SK-N-SH (cell line): ENCODE data around the gene CDK5R2. TPM values are rescaled to one million over a fixed set of nuclear protein-coding genes. Genes with fewer than 3 reads are reported as not detected.

Source experiments
- CTCF ChIA-PET: fragments of 300-600, 350-600 bp; formaldehyde crosslinking; extraction: SDS; loops from one replicate; lab custom pipeline; 2021; lab: Yijun Ruan, JAX
- POLR2A ChIA-PET: fragments of 350-600 bp; sonication (Branson Sonifier 250); formaldehyde crosslinking; extraction: SDS; loops from one replicate; lab custom pipeline; 2020; ENCODE audit warnings: antibody characterized with exemption, inconsistent platforms; lab: Yijun Ruan, JAX
- DNase-seq: peaks from one replicate; pipeline ENCODE4 v3.0.0; 2012
- H2AFZ ChIP-seq: fragments of 200-600 bp; sonication (generic); 2 replicates; pipeline ENCODE4 v1.8.1; 2016; ENCODE audit warnings: antibody characterized with exemption, mild to moderate bottlenecking, low read depth
- H3F3A ChIP-seq: fragments of 200-600 bp; sonication (generic); replicated peaks from 2 replicates; pipeline ENCODE3; 2016; ENCODE audit warnings: antibody characterized with exemption, mild to moderate bottlenecking; ENCODE audit not compliant: insufficient read depth
- H3K27ac ChIP-seq, 2 experiments: fragments of 200-500 bp in 1 of 2; fragments of 200-600 bp in 1 of 2; sonication (Bioruptor generic) in 1 of 2; sonication (generic), shearing (Covaris generic) in 1 of 2; 2 replicates each; pipeline versions ENCODE4 v1.5.1 to v1.6.1; 2014 to 2016; ENCODE audit warnings: low read depth in 2 of 2, inconsistent platforms in 1 of 2, low read length in 1 of 2, mild to moderate bottlenecking in 1 of 2, mixed read lengths in 1 of 2
- H3K27me3 ChIP-seq: fragments of 200-600 bp; sonication (generic), shearing (Covaris generic); 2 replicates; pipeline ENCODE4 v1.6.1; 2016; ENCODE audit warnings: mixed run types; ENCODE audit not compliant: insufficient read depth
- H3K36me3 ChIP-seq, 2 experiments: fragments of 200-500 bp in 1 of 2; fragments of 200-600 bp in 1 of 2; sonication (Bioruptor generic) in 1 of 2; sonication (generic) in 1 of 2; replicated peaks in 1 of 2; 2 replicates each; pipeline versions ENCODE3 to v1.5.1; 2014 to 2016; ENCODE audit warnings: low read length in 1 of 2, mild to moderate bottlenecking in 1 of 2; ENCODE audit not compliant: insufficient read depth in 2 of 2, control insufficient read depth in 1 of 2
- H3K4me1 ChIP-seq, 2 experiments: fragments of 200-500 bp in 1 of 2; fragments of 200-600 bp in 1 of 2; sonication (Bioruptor generic) in 1 of 2; sonication (generic), shearing (Covaris generic) in 1 of 2; 2 replicates each; pipeline versions ENCODE4 v1.5.1 to v1.6.1; 2014 to 2016; ENCODE audit warnings: low read depth in 1 of 2, low read length in 1 of 2, mixed run types in 1 of 2; ENCODE audit not compliant: insufficient read depth in 2 of 2, control insufficient read depth in 1 of 2
- H3K4me2 ChIP-seq: fragments of 200-600 bp; sonication (generic), shearing (Covaris generic); 2 replicates; pipeline ENCODE4 v1.6.1; 2017; ENCODE audit warnings: mixed run types
- H3K4me3 ChIP-seq, 2 experiments: fragments of 200-500 bp in 1 of 2; fragments of 200-600 bp in 1 of 2; sonication (Bioruptor generic) in 1 of 2; sonication (generic), shearing (Covaris generic) in 1 of 2; 2 replicates each; pipeline versions ENCODE4 v1.5.1 to v1.8.1; 2014 to 2016; ENCODE audit warnings: low read depth in 2 of 2, inconsistent platforms in 1 of 2, low read length in 1 of 2, mild to moderate bottlenecking in 1 of 2, mixed read lengths in 1 of 2, moderate library complexity in 1 of 2
- H3K79me2 ChIP-seq: fragments of 200-600 bp; sonication (generic); 2 replicates; pipeline ENCODE4 v1.8.1; 2017; ENCODE audit warnings: mild to moderate bottlenecking; ENCODE audit not compliant: insufficient read depth
- H3K9ac ChIP-seq: fragments of 200-600 bp; sonication (generic); 2 replicates; pipeline ENCODE4 v1.6.1; 2017; ENCODE audit warnings: mixed run types
- H3K9me2 ChIP-seq: fragments of 200-600 bp; sonication (generic); 2 replicates; pipeline ENCODE4 v1.6.1; 2017; ENCODE audit warnings: mixed run types
- H3K9me3 ChIP-seq: fragments of 200-600 bp; sonication (generic); 2 replicates; pipeline ENCODE4 v1.6.1; 2017; ENCODE audit warnings: mixed run types, mild to moderate bottlenecking, moderate library complexity
- H4K20me1 ChIP-seq: fragments of 200-600 bp; sonication (generic); 2 replicates; pipeline ENCODE4 v1.6.1; 2017; ENCODE audit warnings: mild to moderate bottlenecking, mixed run types; ENCODE audit not compliant: insufficient read depth
- CHD2 ChIP-seq: fragments of 150-350 bp; IDR thresholded peaks from 2 replicates; pipeline ENCODE4 v1.6.1; 2018; ENCODE audit warnings: low read length; ENCODE audit not compliant: partially characterized antibody
- CTCF ChIP-seq: fragments of 200-600 bp; sonication (generic); IDR thresholded peaks from 2 replicates; pipeline ENCODE4 v1.6.1; 2017; ENCODE audit warnings: antibody characterized with exemption, mild to moderate bottlenecking, moderate library complexity
- ELF1 ChIP-seq: IDR thresholded peaks from 2 replicates; pipeline ENCODE4 v1.4.0; 2012
- FOSL2 ChIP-seq: IDR thresholded peaks from 2 replicates; pipeline ENCODE4 v1.4.0; 2012; ENCODE audit warnings: low read depth, mild to moderate bottlenecking, moderate library complexity, borderline replicate concordance
- FOXJ3 ChIP-seq: sonication (generic); formaldehyde crosslinking; IDR thresholded peaks from 2 replicates; pipeline ENCODE4 v1.5.1; 2020; ENCODE audit warnings: mild to moderate bottlenecking, missing genetic modification reagents
- FOXM1 ChIP-seq: IDR thresholded peaks from 2 replicates; pipeline ENCODE4 v1.4.0; 2012; ENCODE audit warnings: low read depth, mild to moderate bottlenecking
- GABPA ChIP-seq: IDR thresholded peaks from 2 replicates; pipeline ENCODE4 v1.4.0; 2012; ENCODE audit warnings: low read depth, mild to moderate bottlenecking
- IRF3 ChIP-seq: fragments of 150-350 bp; IDR thresholded peaks from 2 replicates; pipeline ENCODE4 v1.6.1; 2016; ENCODE audit warnings: mild to moderate bottlenecking, low read depth, low read length
- MAX ChIP-seq: IDR thresholded peaks from 2 replicates; pipeline ENCODE4 v1.4.0; 2012; ENCODE audit warnings: low read depth
- MXI1 ChIP-seq: IDR thresholded peaks from 2 replicates; pipeline ENCODE4 v1.6.1; 2012; ENCODE audit warnings: mild to moderate bottlenecking, low read depth, low read length, improper control_type of control experiment
- POLR2AphosphoS5 ChIP-seq: IDR thresholded peaks from 2 replicates; pipeline ENCODE4 v1.6.1; 2012; ENCODE audit warnings: low read depth, low read length
- RAD21 ChIP-seq: IDR thresholded peaks from 2 replicates; pipeline ENCODE4 v1.6.1; 2012; ENCODE audit warnings: mild to moderate bottlenecking, low read length
- RCOR1 ChIP-seq: fragments of 150-350 bp; IDR thresholded peaks from 2 replicates; pipeline ENCODE4 v1.6.1; 2017; ENCODE audit warnings: antibody characterized with exemption, low read length
- RFX5 ChIP-seq: IDR thresholded peaks from 2 replicates; pipeline ENCODE4 v1.6.1; 2012; ENCODE audit warnings: mild to moderate bottlenecking, improper control_type of control experiment, low read length
- RXRA ChIP-seq: IDR thresholded peaks from 2 replicates; pipeline ENCODE4 v1.4.0; 2012; ENCODE audit warnings: low read depth, mild to moderate bottlenecking, borderline replicate concordance
- TCF12 ChIP-seq: IDR thresholded peaks from 2 replicates; pipeline ENCODE4 v1.4.0; 2012
- TEAD4 ChIP-seq: IDR thresholded peaks from 2 replicates; pipeline ENCODE4 v1.4.0; 2012; ENCODE audit warnings: mild to moderate bottlenecking, borderline replicate concordance; ENCODE audit not compliant: insufficient read depth
- USF2 ChIP-seq: fragments of 150-350 bp; IDR thresholded peaks from 2 replicates; pipeline ENCODE4 v1.6.1; 2017; ENCODE audit warnings: antibody characterized with exemption, low read length, low read depth, borderline replicate concordance
- YY1 ChIP-seq: IDR thresholded peaks from 2 replicates; pipeline ENCODE4 v1.4.0; 2012; ENCODE audit warnings: low read depth, mild to moderate bottlenecking
- ZBTB33 ChIP-seq: IDR thresholded peaks from 2 replicates; pipeline ENCODE4 v1.4.0; 2012; ENCODE audit warnings: low read depth, borderline replicate concordance
- WGBS: methylation state at CpG from one replicate; pipeline ENCODE4 v1.1.6; 2017; ENCODE audit warnings: low lambda C conversion rate; 5-methylcytosine and 5-hydroxymethylcytosine counted together
- polyA plus RNA-seq, 3 experiments: library from polyadenylated mRNA; depleted of rRNA; stranded (reverse); fragments of >200 nt; gene quantifications; 2 replicates each; pipeline ENCODE4 v1.2.3, GENCODE V29; 2012

CDK5R2 gene
- polyA plus RNA-seq, 1 of the 3 experiments (the other 2 are of a cell fraction), result 0.26 TPM

- TF ChIP-seq IRF3 (no peak), RFX5 (peak; percentile 37; the same call in 1 of the 2 replicates), TCF12 (no peak), USF2 (no peak)
Measured at GRCh38 chr2:218962859-218963492, 3.5 kb downstream of the CDK5R2 start (continued).

- Histone ChIP-seq H3K4me1 (peaks cover 8 to 32% of the 10 kb centered on the region in 2 experiments; a peak in 2 of 4 replicates), H4K20me1 (no peaks in the 10 kb centered on the region), H3F3A (peaks cover 5% of the 10 kb centered on the region), H3K4me3 (peak overlapping the region in 1 of 2 experiments; percentile 63; a peak in 3 of 4 replicates), H3K27ac (peak overlapping the region; percentile 47 to 99; a peak in 3 of 4 replicates), H3K9ac (0 out of 2 replicates have a peak overlapping the region, but pooled peaks have one; percentile 13), H3K4me2 (peak overlapping the region; percentile 63), H3K36me3 (no peaks in the 10 kb centered on the region), H3K79me2 (no peaks in the 10 kb centered on the region), H3K9me3 (no peaks in the 10 kb centered on the region), H3K9me2 (no peaks in the 10 kb centered on the region), H2AFZ (no peak overlapping the region), H3K27me3 (peaks cover 23% of the 10 kb centered on the region)
- ChIA-PET CTCF (interaction anchor here (1.1 to 13.5 kb wide), 8 partner anchors 15 to 191 kb away, joined by 3 to 208 read pairs (median 8); partner anchors contain the start of genes CRYBA2 and FEV), POLR2A (interaction anchor here (0.9 to 4.1 kb wide), 11 partner anchors 9 to 87 kb away, joined by 3 to 21 read pairs (median 6); no protein-coding TSS in a partner anchor)
- 9% methylated on average over 5 of the region's 5 CpGs for WGBS
- TF ChIP-seq FOSL2, result no peak
- TF ChIP-seq ZBTB33, result no peak
- no peak for TF ChIP-seq GABPA
- TF ChIP-seq RXRA, result no peak
- TF ChIP-seq ELF1, result no peak
- TF ChIP-seq YY1, result no peak
- TF ChIP-seq TCF12, result no peak
- TF ChIP-seq RFX5, result no peak
- no peak for TF ChIP-seq TEAD4
- TF ChIP-seq RAD21, result no peak
- TF ChIP-seq FOXJ3, result no peak
- no peak for TF ChIP-seq CHD2
- no peak for TF ChIP-seq FOXM1
- no peak for TF ChIP-seq POLR2AphosphoS5
- no peak for TF ChIP-seq MXI1
- TF ChIP-seq RCOR1, result no peak
- no peak for TF ChIP-seq MAX
- no peak for TF ChIP-seq CTCF
- no peak for TF ChIP-seq IRF3
- no peak for DNase-seq
Measured at GRCh38 chr2:218963601-218964000, 4.1 kb downstream of the CDK5R2 start.
